UCSD-AML1 (cell line): Measurements from ENCODE around the gene SPATA33.
"Not testable (repeated sequence)": the region's sequence is repeated elsewhere in the genome, so short reads cannot be mapped to it uniquely, and the experiment has no call there.

ENCODE experiments used
- DNase-seq: peaks from one replicate; lab custom pipeline; 2025; ENCODE audit not compliant: unreplicated experiment; lab: John Stamatoyannopoulos, UW

Gene SPATA33

DNA sequence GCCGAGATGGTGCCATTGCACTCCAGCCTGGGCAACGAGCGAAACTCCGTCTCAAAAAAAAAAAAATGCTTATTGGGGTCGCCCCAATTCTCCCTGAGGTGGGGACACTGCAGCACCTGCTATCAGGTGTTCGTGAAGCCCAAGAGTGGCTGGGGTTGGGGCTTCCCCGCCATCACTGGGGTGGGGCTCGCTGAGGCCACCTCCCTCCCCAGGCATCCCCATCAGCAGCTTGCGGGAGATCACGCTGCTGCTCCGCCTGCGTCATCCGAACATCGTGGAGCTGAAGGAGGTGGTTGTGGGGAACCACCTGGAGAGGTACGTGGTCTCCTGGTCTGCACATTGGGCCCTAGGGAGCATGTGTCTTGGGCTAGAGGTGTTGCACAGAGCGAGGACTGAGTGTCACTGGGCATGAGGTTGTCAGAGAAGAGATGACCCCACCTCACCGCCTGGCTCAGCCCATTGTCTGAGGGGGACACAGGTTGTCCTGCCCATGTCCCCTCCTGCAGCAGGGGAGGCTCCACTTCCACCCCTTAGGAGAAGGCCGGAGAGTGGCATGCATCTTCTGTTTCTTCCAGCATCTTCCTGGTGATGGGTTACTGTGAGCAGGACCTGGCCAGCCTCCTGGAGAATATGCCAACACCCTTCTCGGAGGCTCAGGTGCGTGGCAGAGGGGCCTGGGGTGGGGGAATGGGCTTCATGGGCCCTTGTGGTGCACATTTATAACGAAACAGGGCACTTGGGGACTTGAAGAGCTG lies 33.8 kb downstream of the SPATA33 start:
- no peak for DNase-seq

DNA sequence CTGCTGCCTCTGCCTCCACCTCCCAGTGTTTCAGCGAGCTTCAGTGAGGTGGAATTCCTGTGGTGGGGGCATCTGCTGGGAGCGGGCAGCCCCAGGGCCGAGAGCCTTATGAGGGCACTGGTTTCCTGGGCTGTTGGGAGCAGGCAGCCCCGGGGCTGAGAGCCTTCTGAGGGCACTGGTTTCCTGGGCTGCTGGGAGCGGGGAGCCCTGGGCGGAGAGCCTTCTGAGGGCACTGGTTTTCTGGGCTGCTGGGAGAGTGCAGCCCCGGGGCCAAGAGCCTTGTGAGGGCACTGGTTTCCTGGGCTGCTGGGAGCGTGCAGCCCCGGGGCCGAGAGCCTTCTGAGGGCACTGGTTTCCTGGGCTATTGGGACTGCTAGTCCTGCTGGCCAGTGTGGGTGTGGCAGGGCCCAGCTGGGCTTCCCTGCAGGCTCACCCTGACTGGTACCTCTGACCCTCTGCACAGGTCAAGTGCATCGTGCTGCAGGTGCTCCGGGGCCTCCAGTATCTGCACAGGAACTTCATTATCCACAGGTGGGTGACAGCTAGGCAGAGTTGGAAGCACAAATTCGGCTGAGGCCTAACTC lies 34.4 kb downstream of the SPATA33 start:
- DNase-seq: no peak

DNA sequence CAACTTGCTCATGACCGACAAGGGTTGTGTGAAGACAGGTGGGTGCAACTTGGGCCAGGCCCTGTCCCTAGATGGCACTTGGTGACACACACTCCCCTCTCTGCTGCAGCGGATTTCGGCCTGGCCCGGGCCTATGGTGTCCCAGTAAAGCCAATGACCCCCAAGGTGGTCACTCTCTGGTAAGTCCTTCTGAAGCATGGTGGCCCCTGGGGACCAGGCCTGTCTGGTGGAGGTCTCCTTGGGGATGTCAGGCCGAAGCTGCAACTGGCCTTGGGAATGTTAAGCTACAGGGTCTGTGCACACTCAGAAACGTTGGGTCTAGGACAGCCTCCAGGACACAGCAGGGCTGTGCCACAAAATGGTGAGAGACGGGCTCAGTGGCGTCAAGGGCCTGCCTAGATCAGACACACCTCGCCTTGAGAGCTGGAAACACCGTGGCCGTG lies 35.7 kb downstream of the SPATA33 start:
- no peak for DNase-seq

DNA sequence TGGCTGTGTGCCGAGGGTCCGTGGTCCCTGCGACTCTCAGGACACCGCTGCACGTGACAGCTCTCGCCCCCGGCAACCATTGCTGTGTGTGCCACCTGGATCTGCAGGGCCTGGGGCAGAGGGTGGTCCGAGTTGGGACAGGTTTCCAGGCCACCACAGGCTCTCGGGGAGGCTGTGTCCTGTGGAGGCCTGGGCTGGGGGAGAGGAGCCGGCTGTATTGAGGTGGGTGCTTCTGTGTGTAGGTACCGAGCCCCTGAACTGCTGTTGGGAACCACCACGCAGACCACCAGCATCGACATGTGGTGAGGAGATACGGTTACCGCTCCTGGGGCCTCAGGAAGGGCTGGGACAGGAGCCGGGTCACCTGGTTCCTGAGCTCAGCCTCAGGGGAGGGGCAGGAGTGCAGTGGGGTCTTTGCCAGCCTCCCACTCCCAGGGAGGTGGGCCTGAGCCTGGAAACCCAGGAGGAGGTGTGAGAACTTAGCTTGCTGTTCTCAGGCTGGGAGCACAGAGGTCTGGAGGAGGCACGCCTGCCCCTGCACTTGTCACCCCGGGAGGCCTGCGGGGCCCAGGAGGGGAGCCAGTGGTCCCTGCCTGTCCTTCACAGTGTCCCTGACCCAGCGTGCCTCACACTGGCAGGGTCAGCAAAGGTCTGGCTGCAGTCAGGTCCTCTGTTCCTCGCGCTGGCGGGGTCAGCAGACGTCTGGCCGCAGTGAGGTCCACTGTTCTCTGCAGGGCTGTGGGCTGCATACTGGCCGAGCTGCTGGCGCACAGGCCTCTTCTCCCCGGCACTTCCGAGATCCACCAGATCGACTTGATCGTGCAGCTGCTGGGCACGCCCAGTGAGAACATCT lies 36.5 kb downstream of the SPATA33 start:
- no peak for DNase-seq

DNA sequence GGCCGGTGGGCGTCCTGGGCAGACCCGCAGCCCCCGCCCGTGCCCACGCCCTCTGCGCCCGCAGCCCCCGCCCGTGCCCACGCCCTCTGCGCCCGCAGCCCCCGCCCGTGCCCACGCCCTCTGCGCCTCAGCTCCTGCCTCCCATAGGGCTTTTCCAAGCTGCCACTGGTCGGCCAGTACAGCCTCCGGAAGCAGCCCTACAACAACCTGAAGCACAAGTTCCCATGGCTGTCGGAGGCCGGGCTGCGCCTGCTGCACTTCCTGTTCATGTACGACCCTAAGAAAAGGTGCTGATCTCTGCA lies 37.1 kb downstream of the SPATA33 start:
- DNase-seq: not testable (repeated sequence)

DNA sequence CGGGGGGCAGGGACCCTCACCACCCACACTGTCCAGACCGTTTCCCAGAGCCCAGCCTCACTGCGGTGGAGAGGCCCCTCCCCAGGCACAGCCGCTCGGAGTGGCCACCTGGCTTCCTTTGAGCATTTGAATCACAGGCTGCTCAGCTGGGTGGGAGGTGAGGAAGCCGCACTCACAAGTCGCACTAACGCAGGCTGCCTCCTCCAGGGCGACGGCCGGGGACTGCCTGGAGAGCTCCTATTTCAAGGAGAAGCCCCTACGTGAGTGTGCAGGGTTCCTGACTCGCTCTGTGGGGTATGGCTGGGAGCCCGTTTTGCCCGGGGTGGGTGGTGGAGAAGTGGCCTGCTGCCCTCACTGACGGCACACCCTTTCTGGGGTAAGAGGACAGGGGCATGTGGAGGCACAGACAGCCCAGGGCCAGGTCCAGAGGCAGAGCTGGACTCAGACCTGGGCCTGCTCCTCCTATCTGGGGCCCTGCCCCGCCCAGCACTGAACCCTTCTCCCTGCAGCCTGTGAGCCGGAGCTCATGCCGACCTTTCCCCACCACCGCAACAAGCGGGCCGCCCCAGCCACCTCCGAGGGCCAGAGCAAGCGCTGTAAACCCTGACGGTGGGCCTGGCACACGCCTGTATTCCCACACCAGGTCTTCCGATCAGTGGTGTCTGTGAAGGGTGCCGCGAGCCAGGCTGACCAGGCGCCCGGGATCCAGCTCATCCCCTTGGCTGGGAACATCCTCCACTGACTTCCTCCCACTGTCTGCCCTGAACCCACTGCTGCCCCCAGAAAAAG lies 37.6 kb downstream of the SPATA33 start:
- no peak for DNase-seq

DNA sequence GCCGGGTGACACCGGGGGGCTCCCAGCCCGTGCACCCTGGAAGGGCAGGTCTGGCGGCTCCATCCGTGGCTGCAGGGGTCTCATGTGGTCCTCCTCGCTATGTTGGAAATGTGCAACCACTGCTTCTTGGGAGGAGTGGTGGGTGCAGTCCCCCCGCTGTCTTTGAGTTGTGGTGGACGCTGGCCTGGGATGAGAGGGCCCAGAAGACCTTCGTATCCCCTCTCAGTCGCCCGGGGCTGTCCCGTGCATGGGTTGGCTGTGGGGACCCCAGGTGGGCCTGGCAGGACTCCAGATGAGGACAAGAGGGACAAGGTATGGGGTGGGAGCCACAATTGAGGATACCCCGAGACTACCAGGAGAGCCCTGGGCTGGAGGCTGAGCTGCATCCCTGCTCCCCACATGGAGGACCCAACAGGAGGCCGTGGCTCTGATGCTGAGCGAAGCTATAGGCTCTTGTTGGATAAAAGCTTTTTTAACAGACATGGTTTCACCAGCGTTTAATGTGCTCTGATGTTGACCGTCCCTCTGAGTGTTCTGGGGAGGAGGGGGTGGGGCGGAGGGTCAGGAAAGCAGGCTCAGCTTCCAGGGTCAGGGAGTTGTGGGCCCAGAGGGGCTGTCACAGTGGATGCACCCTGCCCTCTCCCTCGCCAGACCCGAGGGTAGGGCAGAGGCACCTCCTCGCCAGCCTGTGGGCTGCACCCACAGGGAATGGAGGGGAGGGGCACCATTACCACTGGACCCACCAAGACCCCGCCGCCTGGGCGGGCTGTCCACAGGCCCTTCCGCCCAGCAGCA lies 38.4 kb downstream of the SPATA33 start:
- no peak for DNase-seq

DNA sequence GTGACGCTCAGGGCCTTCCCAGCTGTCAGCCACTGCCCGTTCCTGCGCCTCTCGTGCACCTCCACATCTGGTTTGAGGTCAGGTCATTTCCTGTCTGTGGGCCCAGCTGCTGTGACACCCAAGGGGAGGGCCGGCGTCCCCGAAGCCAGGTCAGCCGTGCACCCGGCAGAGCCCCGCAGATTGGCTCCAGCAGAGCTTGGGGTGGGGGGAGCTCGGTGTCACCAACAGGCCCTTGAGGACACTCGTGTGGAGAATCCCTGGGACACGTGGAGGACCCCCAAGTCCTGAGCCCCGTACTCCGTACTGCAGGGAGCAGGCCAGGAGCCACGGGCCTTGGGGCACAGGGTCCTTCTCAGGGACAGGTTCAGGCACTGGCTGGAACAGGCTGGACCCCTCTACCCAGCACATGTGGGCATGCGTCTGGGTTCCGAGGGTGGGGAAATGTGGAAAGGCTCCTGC lies 39.1 kb downstream of the SPATA33 start:
- peak; percentile 33 for DNase-seq

DNA sequence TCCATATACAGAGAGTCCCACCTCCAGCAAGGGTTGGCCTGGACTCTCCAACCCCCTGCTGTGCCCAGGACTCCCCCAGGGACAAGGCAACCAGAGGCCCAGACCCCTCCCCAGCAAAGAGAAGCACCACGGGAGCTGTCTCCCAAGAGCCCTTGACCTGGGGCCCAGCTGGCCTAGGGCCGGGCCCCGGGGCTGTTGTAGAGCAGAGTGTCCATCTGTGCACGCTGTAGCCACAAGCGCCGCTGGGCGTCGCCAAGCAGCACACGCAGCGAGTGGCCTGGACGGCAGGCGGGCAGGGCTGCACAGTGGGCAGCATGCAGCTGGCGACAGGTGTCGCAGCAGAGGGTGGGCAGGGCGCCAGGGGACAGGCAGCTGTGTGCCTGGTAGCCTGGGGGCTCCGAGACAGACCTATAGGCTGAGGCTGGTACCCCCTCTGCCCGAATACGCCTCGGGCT lies 39.6 kb downstream of the SPATA33 start:
- DNase-seq: no peak

DNA sequence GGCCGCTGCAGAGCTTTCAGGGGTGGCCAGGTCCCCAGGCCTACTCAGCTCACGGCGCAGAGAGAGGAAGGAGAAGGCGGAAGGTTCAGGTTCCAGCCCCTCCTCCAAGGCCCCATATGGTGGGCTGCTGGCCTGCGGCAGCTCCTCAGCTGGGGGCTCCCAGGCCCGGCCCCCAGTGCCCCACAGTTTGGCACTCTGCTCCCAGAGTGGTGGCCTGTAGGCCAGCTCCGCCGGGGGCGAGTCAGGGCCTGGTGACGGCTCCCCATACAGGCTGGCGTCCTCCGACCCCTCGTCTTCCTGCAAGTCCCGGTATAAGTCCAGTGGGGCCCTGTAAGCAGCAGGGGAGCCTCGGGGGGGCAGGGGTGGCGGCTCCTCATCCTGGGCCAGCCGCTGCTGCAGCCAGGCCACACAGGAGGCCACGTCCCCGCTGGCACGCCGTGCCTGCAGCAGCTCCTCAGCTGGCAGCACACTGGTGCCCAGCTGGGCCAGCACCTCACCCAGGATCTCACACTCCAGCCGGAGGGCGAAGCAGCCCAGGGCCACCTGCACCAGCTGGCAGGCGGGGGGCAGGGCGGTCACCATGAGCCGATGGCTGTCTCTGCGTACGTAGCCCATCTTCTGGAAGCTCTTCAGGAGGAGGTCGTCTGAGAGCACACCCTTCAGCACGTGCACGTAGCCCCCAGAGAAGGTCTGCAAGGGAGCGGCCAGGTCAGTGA lies 40.1 kb downstream of the SPATA33 start:
- DNase-seq: no peak

DNA sequence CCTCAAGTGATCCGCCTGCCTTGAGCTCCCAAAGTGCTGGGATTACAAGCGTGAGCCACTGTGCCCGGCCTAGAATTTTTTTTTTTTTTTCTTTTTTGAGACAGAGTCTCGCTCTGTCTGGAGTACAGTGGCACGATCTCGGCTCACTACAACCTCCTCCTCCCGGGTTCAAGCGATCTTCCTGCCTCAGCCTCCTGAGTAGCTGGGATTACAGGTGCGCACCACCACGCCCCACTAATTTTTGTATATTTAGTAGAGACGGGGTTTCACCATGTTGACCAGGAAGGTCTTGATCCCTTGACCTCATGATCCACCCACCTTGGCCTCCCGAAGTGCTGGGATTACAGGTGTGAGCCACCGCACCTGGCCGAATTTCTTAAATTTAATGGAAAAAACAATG lies 41.1 kb downstream of the SPATA33 start:
- DNase-seq: not testable (repeated sequence)

DNA sequence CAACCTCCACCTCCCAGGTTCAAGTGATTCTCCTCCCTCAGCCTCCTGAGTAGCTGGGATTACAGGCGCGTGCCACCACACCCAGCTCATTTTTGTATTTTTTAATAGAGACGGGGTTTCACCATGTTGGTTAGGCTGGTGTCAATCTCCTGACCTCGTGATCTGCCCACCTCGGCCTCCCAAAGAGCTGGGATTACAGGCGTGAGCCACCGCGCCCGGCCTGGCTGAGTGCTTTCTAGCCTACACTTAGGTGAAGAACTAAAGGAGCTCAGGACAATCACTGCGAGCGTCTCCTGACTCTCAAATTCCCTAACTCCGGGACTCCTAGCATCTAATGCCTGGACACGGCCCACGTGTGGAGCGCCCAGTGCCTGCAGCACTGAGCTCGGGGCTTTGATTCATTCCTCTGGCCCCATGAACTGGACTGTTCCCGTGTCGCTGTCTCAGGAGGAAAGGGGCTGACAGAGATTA lies 42.0 kb downstream of the SPATA33 start:
- DNase-seq: not testable (repeated sequence)

DNA sequence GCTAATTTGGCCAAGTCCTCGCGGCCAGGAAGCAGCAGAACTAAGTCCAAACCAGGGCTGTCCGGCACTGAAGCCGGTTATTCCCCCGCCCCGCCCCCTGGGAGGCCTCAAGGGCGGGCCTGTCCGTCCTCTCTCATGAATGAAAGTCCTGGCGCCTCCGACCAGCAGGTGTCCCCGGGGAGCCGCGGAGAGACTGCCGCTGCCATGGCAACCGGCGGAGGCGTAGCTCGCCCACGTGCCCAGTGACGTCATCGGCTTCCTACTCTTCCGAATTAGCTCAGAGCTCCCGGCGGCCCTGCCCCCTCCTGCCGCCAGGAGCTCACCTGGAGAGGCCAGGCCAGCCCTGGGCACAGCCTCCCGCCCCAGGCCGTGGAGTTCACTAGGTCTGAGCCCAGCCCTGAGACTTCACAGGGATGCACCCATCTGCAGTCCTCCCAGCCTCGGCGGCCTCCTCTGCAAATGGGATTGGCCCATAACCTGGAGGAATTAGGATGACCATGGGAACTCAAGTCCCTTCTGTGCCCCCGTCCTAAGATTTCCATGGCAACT lies 42.5 kb downstream of the SPATA33 start:
- peak; percentile 95 for DNase-seq

DNA sequence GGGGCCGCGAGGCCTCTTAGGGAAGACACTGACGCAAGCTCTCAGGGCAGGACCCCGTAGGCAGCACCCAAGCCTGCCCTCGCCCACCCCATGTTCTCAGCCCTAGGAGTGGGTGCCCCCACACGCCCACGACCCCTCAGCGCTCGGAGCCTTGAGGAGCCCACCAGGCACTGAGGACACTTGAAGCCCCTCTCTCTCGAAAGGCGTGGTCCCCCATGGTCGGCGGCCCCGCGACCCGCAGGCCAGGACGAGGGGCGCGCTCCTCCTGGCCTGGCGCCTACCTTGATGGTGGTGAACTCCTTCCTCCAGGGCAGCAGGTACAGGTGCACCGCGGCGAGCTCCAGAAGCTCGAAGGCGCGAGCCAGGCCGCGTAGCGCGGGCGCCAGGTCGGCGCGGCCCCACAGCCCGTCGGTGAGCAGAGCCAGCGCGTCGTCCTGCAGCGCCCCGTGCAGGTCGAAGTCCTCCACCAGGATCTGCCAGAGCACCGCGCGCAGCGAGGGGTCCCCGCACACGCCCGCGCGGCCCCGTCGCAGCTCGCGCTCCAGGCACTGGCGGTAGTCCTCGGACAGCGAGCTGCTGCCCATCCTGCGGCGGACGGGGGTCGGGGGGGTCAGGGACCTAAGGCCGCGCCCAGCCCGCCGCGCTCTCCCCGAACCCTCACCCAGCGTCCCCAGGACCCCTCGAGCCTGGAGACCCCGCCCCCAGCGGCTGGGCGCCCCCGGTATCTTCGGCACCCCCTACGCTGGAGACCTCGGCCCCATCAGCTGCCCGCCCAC lies 43.2 kb downstream of the SPATA33 start:
- no peak for DNase-seq

DNA sequence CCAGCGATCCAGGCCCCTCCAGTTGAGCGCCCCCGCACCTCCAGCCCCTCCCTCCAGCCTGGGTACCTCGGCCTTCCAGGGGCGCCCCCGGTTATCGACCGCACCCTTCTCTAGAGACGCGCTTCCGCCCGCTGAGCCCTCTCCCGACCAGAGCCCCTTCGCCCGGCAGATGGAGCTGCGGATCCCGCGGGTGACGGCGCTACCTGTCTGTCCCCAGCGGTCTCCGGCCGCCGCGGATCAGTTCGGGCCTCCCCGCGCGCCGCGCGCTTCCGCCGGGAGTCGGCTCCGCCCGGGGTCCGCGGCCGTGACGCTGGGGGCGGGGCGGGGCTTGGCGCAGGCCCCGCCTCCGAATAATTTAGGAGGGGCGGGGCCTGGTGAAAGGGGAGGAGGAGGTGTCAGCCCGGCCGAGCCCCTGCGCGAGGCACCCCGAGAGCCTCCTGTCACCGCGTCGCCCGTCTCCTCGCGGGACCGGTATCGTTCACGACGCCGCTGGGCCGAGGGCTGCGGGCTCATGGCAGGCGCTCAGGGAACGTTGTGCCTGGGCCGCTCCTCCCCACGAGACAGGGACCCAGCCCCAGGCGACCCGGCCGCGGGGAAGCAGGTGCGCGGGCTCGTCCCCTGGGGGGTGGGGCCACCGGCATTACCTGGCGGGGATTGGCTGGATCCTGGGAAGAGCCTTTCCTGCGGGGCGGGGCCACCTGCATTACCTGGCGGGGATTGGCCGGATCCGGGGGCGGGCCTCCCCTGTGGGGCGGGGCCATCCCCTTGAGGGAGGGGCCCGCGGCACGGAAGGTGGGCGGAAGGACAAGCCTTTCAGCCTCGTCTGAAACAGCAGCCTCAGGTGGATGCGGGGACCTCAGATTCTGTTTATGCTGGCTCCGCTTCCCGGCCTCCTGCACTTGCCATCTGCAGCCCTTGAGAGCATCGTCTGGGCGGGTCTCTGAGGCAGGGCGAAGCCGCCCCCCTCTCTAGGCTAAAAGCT lies 44.1 kb downstream of the SPATA33 start, which contains the start of gene SPATA2L:
Gene SPATA2L, minus strand, starts transcription at position 281 of the 982 bp plus-strand sequence. CDS start 473 bp downstream, outside the sequence.
- DNase-seq: peak; percentile 94

DNA sequence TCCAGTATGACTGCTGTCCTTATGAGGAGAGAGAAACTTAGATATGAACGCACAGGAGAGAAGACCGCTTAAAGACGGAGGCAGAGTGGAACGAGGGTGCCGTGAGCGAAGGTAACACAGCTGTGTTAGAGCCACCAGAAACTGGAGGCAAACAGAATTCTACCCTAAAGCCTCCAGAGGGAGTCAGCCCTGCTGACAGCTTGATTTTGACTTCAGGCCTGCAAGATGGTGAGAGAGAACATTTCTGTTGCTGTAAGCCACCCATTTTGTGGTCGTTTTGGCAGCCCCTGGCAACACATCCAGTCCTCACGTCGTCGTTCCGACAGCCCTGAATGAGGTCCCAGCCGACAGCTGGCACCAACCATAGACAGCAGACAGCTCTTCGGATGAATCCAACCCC lies 46.6 kb downstream of the SPATA33 start:
- DNase-seq: no peak

DNA sequence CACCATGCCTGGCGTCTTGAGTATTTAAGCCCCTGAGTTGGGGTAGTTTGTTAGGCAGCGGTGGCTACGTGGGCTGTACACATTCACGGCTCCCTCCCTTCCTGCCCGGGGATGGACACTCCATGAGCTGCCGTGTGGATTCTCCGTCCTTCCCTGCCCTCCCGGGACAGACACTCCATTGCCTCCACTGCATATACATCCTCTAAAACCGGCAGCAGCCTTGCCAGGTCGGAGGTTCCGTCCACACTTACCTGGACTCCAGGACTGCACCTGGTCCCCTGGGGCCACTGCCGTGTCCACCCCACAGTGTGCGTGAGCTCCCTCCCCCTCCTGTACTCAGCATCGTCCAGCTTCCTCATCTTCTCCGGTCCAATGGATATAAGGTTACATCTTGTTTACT lies 47.4 kb downstream of the SPATA33 start:
- no peak for DNase-seq
